Neural progenitor cell (in vitro differentiated cells): Measurements from ENCODE around the gene NCOA3. TPM values are rescaled to one million over a fixed set of nuclear protein-coding genes. Genes with fewer than 3 reads are reported as not detected.

Experiments used
- DNase-seq: peaks from one replicate; pipeline ENCODE4 v3.0.0-alpha.2; 2016; ENCODE audit warnings: low spot score
- H2AFZ ChIP-seq: fragments of 200-600 bp; sonication (generic); replicated peaks from 2 replicates; pipeline ENCODE4 v1.6.1; 2016; ENCODE audit warnings: antibody characterized with exemption
- H3F3A ChIP-seq: fragments of 200-600 bp; sonication (generic); 2 replicates; pipeline ENCODE4 v1.6.1; 2016; ENCODE audit warnings: antibody characterized with exemption, low read depth
- H3K27ac ChIP-seq: fragments of 200-600 bp; sonication (generic); 2 replicates; pipeline ENCODE4 v1.5.1; 2016; ENCODE audit warnings: mild to moderate bottlenecking
- H3K27me3 ChIP-seq: fragments of 200-600 bp; sonication (generic); 2 replicates; pipeline ENCODE4 v1.6.1; 2016; ENCODE audit warnings: mild to moderate bottlenecking, moderate library complexity
- H3K36me3 ChIP-seq: fragments of 200-600 bp; sonication (generic); 2 replicates; pipeline ENCODE4 v1.5.1; 2016
- H3K4me1 ChIP-seq: fragments of 200-600 bp; sonication (generic); 2 replicates; pipeline ENCODE4 v1.6.1; 2016; ENCODE audit warnings: mixed run types
- H3K4me2 ChIP-seq: fragments of 200-600 bp; sonication (generic); 2 replicates; pipeline ENCODE4 v1.6.1; 2016
- H3K4me3 ChIP-seq: fragments of 200-600 bp; sonication (generic); 2 replicates; pipeline ENCODE4 v1.5.1; 2016
- H3K79me2 ChIP-seq: fragments of 200-600 bp; sonication (generic); 2 replicates; pipeline ENCODE4 v1.6.1; 2016; ENCODE audit warnings: low read depth
- H3K9ac ChIP-seq: fragments of 200-600 bp; sonication (generic); 2 replicates; pipeline ENCODE4 v1.6.1; 2016
- H3K9me3 ChIP-seq: fragments of 200-600 bp; sonication (generic); 2 replicates; pipeline ENCODE4 v1.5.1; 2016; ENCODE audit warnings: low read depth
- H4K20me1 ChIP-seq: fragments of 200-600 bp; sonication (generic); 2 replicates; pipeline ENCODE4 v1.6.1; 2016; ENCODE audit warnings: low read depth
- H3K27ac Mint-ChIP-seq: 3 replicates; pipeline ENCODE4 v1.8.0; 2021; ENCODE audit warnings: mixed read lengths
- H3K27me3 Mint-ChIP-seq: 2 replicates; pipeline ENCODE4 v1.8.0; 2022; ENCODE audit warnings: low read depth, mild to moderate bottlenecking, inconsistent platforms, moderate library complexity, mixed read lengths; ENCODE audit not compliant: insufficient read depth
- H3K36me3 Mint-ChIP-seq: 3 replicates; pipeline ENCODE4 v1.8.0; 2021; ENCODE audit warnings: mixed read lengths
- H3K4me1 Mint-ChIP-seq: 3 replicates; pipeline ENCODE4 v1.8.0; 2021; ENCODE audit warnings: mixed read lengths
- H3K4me3 Mint-ChIP-seq: 3 replicates; pipeline ENCODE4 v1.8.0; 2021; ENCODE audit warnings: mild to moderate bottlenecking, moderate library complexity, mixed read lengths
- H3K9me3 Mint-ChIP-seq: 3 replicates; pipeline ENCODE4 v1.8.0; 2020; ENCODE audit warnings: mixed read lengths
- EZH2 ChIP-seq: fragments of 200-600 bp; sonication (generic); IDR thresholded peaks from 2 replicates; pipeline ENCODE4 v1.6.1; 2017; ENCODE audit warnings: antibody characterized with exemption, mild to moderate bottlenecking, moderate library complexity
- EZH2phosphoT487 ChIP-seq: fragments of 200-600 bp; sonication (generic); IDR thresholded peaks from 2 replicates; pipeline ENCODE4 v1.6.1; 2017; ENCODE audit warnings: antibody characterized with exemption
- total RNA-seq: library from RNA; depleted of rRNA; stranded (reverse); fragments of >200 nt; gene quantifications from 2 replicates; pipeline ENCODE4 v1.2.3, GENCODE V29; 2015; ENCODE audit warnings: low replicate concordance
- TF ChIP-seq, protein P1 (sequence below): fragments of 200-600 bp; sonication (generic); IDR thresholded peaks from 2 replicates; pipeline ENCODE4 v1.5.1; 2017; ENCODE audit warnings: antibody characterized with exemption, mild to moderate bottlenecking

The NCOA3 gene
- total RNA-seq, 1 donor from 2014 or later = 64.5 TPM

DNA sequence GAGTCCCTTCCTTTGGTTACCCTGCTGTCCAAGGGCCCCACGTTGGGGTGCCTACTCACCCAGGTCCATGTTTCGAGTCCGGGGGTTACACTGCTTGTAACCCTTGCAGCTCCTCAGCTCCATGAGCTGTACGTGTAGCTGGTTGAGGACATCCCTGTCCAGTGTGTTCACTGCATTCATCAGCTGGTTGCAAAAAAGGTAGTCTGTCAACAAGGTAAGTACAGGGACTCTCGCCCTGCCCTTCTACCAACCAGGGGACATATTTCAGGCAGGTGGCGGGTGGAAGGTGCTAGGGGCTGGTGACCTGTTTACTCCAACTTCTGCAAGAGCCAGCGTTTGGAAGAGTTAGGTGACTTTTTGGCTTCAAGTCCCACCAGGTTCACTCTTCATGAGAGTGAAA lies 160.0 kb downstream of the NCOA3 start:
- H3F3A ChIP-seq = peaks cover 9% of the 10 kb centered on the region
- Mint-ChIP-seq H3K36me3 (peaks cover 2% of the 10 kb centered on the region), H3K27ac (no peak overlapping the region), H3K4me1 (peaks cover 16% of the 10 kb centered on the region), H3K27me3 (peaks cover 2% of the 10 kb centered on the region), H3K9me3 (no peaks in the 10 kb centered on the region), H3K4me3 (no peak overlapping the region)
- no peaks in the 10 kb centered on the region for H3K27me3 ChIP-seq
- TF ChIP-seq EZH2 (no peak), EZH2phosphoT487 (no peak)
- TF ChIP-seq, protein P1, sequence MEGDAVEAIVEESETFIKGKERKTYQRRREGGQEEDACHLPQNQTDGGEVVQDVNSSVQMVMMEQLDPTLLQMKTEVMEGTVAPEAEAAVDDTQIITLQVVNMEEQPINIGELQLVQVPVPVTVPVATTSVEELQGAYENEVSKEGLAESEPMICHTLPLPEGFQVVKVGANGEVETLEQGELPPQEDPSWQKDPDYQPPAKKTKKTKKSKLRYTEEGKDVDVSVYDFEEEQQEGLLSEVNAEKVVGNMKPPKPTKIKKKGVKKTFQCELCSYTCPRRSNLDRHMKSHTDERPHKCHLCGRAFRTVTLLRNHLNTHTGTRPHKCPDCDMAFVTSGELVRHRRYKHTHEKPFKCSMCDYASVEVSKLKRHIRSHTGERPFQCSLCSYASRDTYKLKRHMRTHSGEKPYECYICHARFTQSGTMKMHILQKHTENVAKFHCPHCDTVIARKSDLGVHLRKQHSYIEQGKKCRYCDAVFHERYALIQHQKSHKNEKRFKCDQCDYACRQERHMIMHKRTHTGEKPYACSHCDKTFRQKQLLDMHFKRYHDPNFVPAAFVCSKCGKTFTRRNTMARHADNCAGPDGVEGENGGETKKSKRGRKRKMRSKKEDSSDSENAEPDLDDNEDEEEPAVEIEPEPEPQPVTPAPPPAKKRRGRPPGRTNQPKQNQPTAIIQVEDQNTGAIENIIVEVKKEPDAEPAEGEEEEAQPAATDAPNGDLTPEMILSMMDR = no peak
- peak overlapping the region; percentile 29 for H3K27ac ChIP-seq
- no peak overlapping the region for H3K9ac ChIP-seq
- no peak overlapping the region for H3K4me2 ChIP-seq
- peaks cover 11% of the 10 kb centered on the region for H3K4me1 ChIP-seq
- H3K4me3 ChIP-seq = no peak overlapping the region
- no peak for DNase-seq
- H3K36me3 ChIP-seq = peaks cover 6% of the 10 kb centered on the region
- no peaks in the 10 kb centered on the region for H3K79me2 ChIP-seq
- no peak overlapping the region for H2AFZ ChIP-seq
- H4K20me1 ChIP-seq = peaks cover 8% of the 10 kb centered on the region
- H3K9me3 ChIP-seq = no peaks in the 10 kb centered on the region

DNA sequence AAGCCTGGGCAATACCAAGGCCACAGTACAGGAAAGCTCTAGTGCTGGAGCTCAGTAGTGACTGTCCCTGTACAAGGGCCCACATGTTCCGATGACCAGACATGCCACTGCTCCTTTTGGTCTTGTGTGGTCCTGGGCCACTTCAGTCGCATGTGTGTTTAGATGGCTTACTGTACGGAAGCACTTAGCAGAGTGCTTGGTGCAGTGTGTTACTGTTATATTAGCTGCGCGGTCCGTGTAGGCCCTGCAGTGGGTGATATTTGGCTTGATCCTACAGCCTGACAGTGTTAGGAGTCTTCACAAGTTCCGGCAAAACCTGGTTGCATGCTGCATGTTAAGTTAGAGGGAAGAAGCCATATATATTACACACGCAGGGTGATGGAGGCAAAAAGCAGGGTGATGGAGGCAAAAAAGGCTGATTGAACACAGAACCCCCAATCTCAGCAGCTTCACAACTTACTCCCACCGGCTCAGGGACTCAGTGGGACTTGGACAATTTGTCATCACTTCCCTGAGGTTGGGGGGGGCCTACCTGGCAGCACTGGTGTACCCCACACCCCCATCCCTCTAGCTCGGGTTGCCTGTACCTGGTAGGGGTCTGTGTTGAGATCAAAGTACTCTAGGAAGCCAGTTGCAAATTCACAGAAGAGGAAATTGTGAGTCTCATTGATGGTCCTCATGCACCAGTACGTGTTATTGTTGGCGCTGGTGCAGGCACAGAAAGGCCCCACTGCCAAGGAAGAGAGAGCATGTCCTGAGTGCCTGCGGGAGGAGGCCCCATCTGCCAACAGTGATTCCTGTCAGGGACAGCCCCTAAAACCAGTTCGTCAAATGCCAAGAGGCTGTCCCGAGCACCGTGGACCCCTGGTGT lies 161.0 kb downstream of the NCOA3 start:
- Histone ChIP-seq H3K27ac (no peak overlapping the region), H2AFZ (no peak overlapping the region), H4K20me1 (no peaks in the 10 kb centered on the region), H3K4me2 (no peak overlapping the region), H3K27me3 (no peaks in the 10 kb centered on the region), H3K79me2 (no peaks in the 10 kb centered on the region), H3K9ac (no peak overlapping the region), H3K36me3 (no peaks in the 10 kb centered on the region), H3K4me3 (no peak overlapping the region), H3K4me1 (peaks cover 3% of the 10 kb centered on the region), H3K9me3 (no peaks in the 10 kb centered on the region), H3F3A (peaks cover 9% of the 10 kb centered on the region)
- no peak overlapping the region for H3K4me3 Mint-ChIP-seq
- peak overlapping the region; percentile 53 for H3K27ac Mint-ChIP-seq
- TF ChIP-seq, protein P1 = no peak
- TF ChIP-seq EZH2phosphoT487 = no peak
- TF ChIP-seq EZH2 = no peak
- H3K4me1 Mint-ChIP-seq = peaks cover 16% of the 10 kb centered on the region
- H3K36me3 Mint-ChIP-seq = peaks cover 2% of the 10 kb centered on the region
- peaks cover 2% of the 10 kb centered on the region for H3K27me3 Mint-ChIP-seq
- H3K9me3 Mint-ChIP-seq = no peaks in the 10 kb centered on the region
- DNase-seq = no peak

DNA sequence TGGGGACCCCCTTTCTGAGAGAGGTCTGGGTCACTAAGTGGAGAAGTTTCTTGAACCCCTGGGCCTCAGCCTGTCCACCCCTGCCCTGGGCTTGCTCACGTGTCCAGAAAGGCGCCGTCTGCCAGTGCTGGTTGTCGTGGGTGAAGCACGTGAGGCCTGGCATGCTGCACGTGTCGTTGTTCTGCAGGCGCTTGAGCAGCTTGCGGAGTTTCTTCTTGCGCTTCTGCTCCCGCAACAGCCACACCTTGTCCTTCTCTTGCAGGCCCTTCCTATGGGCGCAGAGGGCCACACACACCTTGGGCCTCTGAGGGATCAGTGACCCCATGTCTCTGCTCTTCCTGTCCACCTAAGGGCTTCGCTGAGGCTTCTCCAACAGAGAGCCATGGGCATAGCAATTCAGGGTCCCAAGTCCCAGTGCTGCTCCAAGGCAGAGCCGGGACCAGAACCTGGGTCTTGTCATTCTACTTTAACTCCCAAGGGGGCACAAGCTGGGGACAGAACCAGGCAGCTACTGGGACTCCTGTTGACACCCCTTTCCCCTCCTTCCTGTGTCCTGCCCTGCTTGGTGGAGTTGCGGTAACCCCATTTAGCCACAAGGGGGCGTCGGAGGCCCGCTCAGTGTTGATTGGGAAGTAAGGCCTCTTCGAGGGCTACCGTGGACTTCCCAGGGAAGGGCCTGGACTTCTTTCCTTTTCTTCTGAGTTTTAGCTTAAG lies 161.8 kb downstream of the NCOA3 start:
- H3K9ac ChIP-seq = no peak overlapping the region
- no peak overlapping the region for H3K27ac ChIP-seq
- no peaks in the 10 kb centered on the region for H3K36me3 ChIP-seq
- H3K79me2 ChIP-seq = no peaks in the 10 kb centered on the region
- H3K4me3 ChIP-seq = no peak overlapping the region
- TF ChIP-seq, protein P1 = peak; percentile 97
- no peak for TF ChIP-seq EZH2phosphoT487
- Mint-ChIP-seq H3K4me3 (no peak overlapping the region), H3K4me1 (peaks cover 20% of the 10 kb centered on the region), H3K27ac (no peak overlapping the region), H3K36me3 (no peaks in the 10 kb centered on the region), H3K27me3 (peaks cover 2% of the 10 kb centered on the region), H3K9me3 (no peaks in the 10 kb centered on the region)
- peak; percentile 82 for DNase-seq
- H3F3A ChIP-seq = peaks cover 9% of the 10 kb centered on the region
- no peak overlapping the region for H2AFZ ChIP-seq
- H3K4me1 ChIP-seq = no peaks in the 10 kb centered on the region
- no peaks in the 10 kb centered on the region for H4K20me1 ChIP-seq
- no peaks in the 10 kb centered on the region for H3K9me3 ChIP-seq
- no peaks in the 10 kb centered on the region for H3K27me3 ChIP-seq
- no peak overlapping the region for H3K4me2 ChIP-seq
